BLaER1 treated with 17β-estradiol and CSF1 and Interleukin-3, amounts not matched to agents 10 nM and 100 nM (cell line): Measurements from ENCODE around the gene RBM19.

Experiments used
- H3K27ac ChIP-seq, 11 experiments: shearing (Covaris generic); formaldehyde crosslinking; 2 replicates each; pipeline ENCODE4 v1.8.1; 2022
- H3K27me3 ChIP-seq, 11 experiments: shearing (Covaris generic); formaldehyde crosslinking; 2 replicates each; pipeline ENCODE4 v1.8.1; 2022
- H3K36me3 ChIP-seq, 11 experiments: shearing (Covaris generic); formaldehyde crosslinking; 2 replicates each; pipeline ENCODE4 v1.8.1; 2022
- H3K4me1 ChIP-seq, 10 experiments: shearing (Covaris generic); formaldehyde crosslinking; 2 replicates each; pipeline ENCODE4 v1.8.1; 2022
- H3K4me2 ChIP-seq, 11 experiments: shearing (Covaris generic); formaldehyde crosslinking; 2 replicates each; pipeline ENCODE4 v1.8.1; 2022
- H3K4me3 ChIP-seq, 10 experiments: shearing (Covaris generic); formaldehyde crosslinking; 2 replicates each; pipeline ENCODE4 v1.8.1; 2022
- H3K9ac ChIP-seq, 11 experiments: shearing (Covaris generic); formaldehyde crosslinking; 2 replicates each; pipeline ENCODE4 v1.8.1; 2022
- H3K9me3 ChIP-seq, 11 experiments: shearing (Covaris generic); formaldehyde crosslinking; replicated peaks in 1 of 11; 2 replicates each; pipeline ENCODE4 v1.8.1; 2022
- H4K20me1 ChIP-seq, 11 experiments: shearing (Covaris generic); formaldehyde crosslinking; 2 replicates each; pipeline ENCODE4 v1.8.1; 2022
- Cebpa-rat ChIP-seq, 11 experiments: shearing (Covaris generic); IDR thresholded peaks; 2 replicates each; pipeline ENCODE4 v1.8.1; 2022

The RBM19 gene

GRCh38 chr12:113940357-113941207 is 25.5 kb downstream of the RBM19 start:
- Histone ChIP-seq H3K9ac (peak overlapping the region in 3 of 11 experiments; percentile 8 to 29 (median 13); a peak in 1 of 22 replicates), H3K36me3 (peaks cover 89 to 100% (median 97%) of the 10 kb centered on the region in 11 experiments), H3K4me3 (no peak overlapping the region), H3K9me3 (no peaks in the 10 kb centered on the region), H3K27me3 (no peaks in the 10 kb centered on the region), H4K20me1 (peaks cover 0 to 12% (median 0%) of the 10 kb centered on the region in 11 experiments; a peak in 4 of 22 replicates), H3K4me1 (peaks cover 3 to 16% (median 13%) of the 10 kb centered on the region in 10 experiments; a peak in 16 of 20 replicates), H3K27ac (no peak overlapping the region), H3K4me2 (peak overlapping the region in 7 of 11 experiments; percentile 9 to 69 (median 66); a peak in 12 of 22 replicates)
- no peak for TF ChIP-seq Cebpa-rat (IDR thresholded peaks at IDR 0.05)

- H3K9ac ChIP-seq = peak overlapping the region in 3 of 11 experiments; percentile 8 to 29 (median 13); a peak in 2 of 22 replicates
- H3K4me1 ChIP-seq = peaks cover 9 to 19% (median 14%) of the 10 kb centered on the region in 10 experiments; a peak in 16 of 20 replicates
- no peak overlapping the region for H3K4me3 ChIP-seq
- TF ChIP-seq Cebpa-rat (IDR thresholded peaks at IDR 0.05) = no peak
- no peaks in the 10 kb centered on the region for H3K27me3 ChIP-seq
- peaks cover 86 to 100% (median 97%) of the 10 kb centered on the region in 11 experiments for H3K36me3 ChIP-seq
- H3K9me3 ChIP-seq = no peaks in the 10 kb centered on the region
- H3K27ac ChIP-seq = 0 out of 22 replicates have a peak overlapping the region, but pooled peaks of 1 of the 11 experiments have one; percentile 3
- H4K20me1 ChIP-seq = peaks cover 0 to 12% (median 0%) of the 10 kb centered on the region in 11 experiments; a peak in 4 of 22 replicates
- H3K4me2 ChIP-seq = peak overlapping the region in 7 of 11 experiments; percentile 9 to 69 (median 66); a peak in 12 of 22 replicates
Measured at GRCh38 chr12:113939867-113940266, 26.3 kb downstream of the RBM19 start.

DNA sequence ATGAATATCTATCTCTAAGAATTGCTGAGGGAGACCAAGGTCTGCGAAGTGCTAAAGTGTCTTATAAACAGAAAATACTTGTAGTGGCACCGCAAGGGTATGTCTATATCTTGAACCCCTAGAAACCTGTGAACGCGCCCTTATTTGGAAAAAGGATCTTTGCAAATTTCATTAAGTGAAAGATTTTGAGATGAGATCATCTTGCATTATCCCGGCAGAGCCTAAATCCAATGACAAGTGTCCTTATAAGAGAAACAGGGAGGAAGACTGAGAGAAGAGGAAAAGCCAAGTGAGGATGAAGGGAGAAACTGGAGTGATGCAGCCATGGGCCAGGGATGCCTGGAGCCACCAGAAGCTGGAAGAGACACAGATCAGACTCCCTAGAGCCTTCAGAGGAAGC is 27.7 kb downstream of the RBM19 start:
- Histone ChIP-seq H4K20me1 (peaks cover 0 to 12% (median 0%) of the 10 kb centered on the region in 11 experiments; a peak in 3 of 22 replicates), H3K27me3 (no peaks in the 10 kb centered on the region), H3K27ac (no peak overlapping the region), H3K4me1 (peaks cover 9 to 24% (median 16%) of the 10 kb centered on the region in 10 experiments; a peak in 17 of 20 replicates), H3K9ac (no peak overlapping the region), H3K9me3 (no peaks in the 10 kb centered on the region), H3K36me3 (peaks cover 86 to 100% (median 97%) of the 10 kb centered on the region in 11 experiments), H3K4me3 (no peak overlapping the region), H3K4me2 (no peak overlapping the region)
- no peak for TF ChIP-seq Cebpa-rat (IDR thresholded peaks at IDR 0.05)

DNA sequence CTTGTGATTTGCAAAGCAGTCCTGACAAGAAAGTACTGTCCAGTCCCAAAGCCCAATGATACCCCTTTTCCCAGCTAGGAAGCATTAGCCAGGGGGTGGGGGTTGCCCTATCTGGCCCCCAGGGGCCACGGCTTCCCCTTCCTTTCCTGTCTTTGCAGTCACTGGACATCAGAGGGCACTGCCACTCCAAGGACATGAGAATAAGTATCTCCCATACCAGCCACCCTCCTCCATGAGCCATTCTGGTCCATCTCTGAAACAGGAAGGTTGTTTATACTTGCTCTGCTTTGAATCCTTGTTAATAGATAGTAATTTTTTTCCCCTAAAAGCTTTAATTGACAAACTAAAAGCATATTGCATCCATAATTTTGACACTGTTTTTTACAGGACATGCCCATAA is 29.7 kb downstream of the RBM19 start:
- Histone ChIP-seq H3K9me3 (no peaks in the 10 kb centered on the region), H3K4me2 (no peak overlapping the region), H3K36me3 (peaks cover 74 to 96% (median 91%) of the 10 kb centered on the region in 11 experiments), H3K27ac (no peak overlapping the region), H3K9ac (no peak overlapping the region), H3K4me1 (peaks cover 21 to 37% (median 27%) of the 10 kb centered on the region in 10 experiments), H3K4me3 (no peak overlapping the region), H4K20me1 (peaks cover 0 to 14% (median 0%) of the 10 kb centered on the region in 11 experiments; a peak in 2 of 22 replicates), H3K27me3 (no peaks in the 10 kb centered on the region)
- TF ChIP-seq Cebpa-rat (IDR thresholded peaks at IDR 0.05) = no peak

GRCh38 chr12:113935459-113935858 is 30.7 kb downstream of the RBM19 start:
- TF ChIP-seq Cebpa-rat (IDR thresholded peaks at IDR 0.05) = no peak
- Histone ChIP-seq H4K20me1 (peaks cover 0 to 19% (median 1%) of the 10 kb centered on the region in 11 experiments; a peak in 5 of 22 replicates), H3K9me3 (no peaks in the 10 kb centered on the region), H3K36me3 (peaks cover 71 to 96% (median 89%) of the 10 kb centered on the region in 11 experiments), H3K27ac (peak overlapping the region in 1 of 11 experiments; percentile 35; a peak in 1 of 22 replicates), H3K4me2 (peak overlapping the region in 1 of 11 experiments; percentile 21; a peak in 1 of 22 replicates), H3K27me3 (no peaks in the 10 kb centered on the region), H3K4me1 (peaks cover 17 to 33% (median 25%) of the 10 kb centered on the region in 10 experiments), H3K4me3 (no peak overlapping the region), H3K9ac (no peak overlapping the region; a peak in 2 of 22 replicates)

GRCh38 chr12:113934946-113935345 is 31.2 kb downstream of the RBM19 start:
- no peak for TF ChIP-seq Cebpa-rat (IDR thresholded peaks at IDR 0.05)
- no peaks in the 10 kb centered on the region for H3K9me3 ChIP-seq
- H3K27ac ChIP-seq = 0 out of 22 replicates have a peak overlapping the region, but pooled peaks of 1 of the 11 experiments have one; percentile 35
- peaks cover 14 to 32% (median 22%) of the 10 kb centered on the region in 10 experiments for H3K4me1 ChIP-seq
- no peak overlapping the region; a peak in 2 of 22 replicates for H3K9ac ChIP-seq
- H3K27me3 ChIP-seq = no peaks in the 10 kb centered on the region
- peaks cover 69 to 96% (median 89%) of the 10 kb centered on the region in 11 experiments for H3K36me3 ChIP-seq
- peak overlapping the region in 1 of 11 experiments; percentile 21; a peak in 1 of 22 replicates for H3K4me2 ChIP-seq
- peaks cover 0 to 19% (median 1%) of the 10 kb centered on the region in 11 experiments; a peak in 6 of 22 replicates for H4K20me1 ChIP-seq
- H3K4me3 ChIP-seq = no peak overlapping the region

DNA sequence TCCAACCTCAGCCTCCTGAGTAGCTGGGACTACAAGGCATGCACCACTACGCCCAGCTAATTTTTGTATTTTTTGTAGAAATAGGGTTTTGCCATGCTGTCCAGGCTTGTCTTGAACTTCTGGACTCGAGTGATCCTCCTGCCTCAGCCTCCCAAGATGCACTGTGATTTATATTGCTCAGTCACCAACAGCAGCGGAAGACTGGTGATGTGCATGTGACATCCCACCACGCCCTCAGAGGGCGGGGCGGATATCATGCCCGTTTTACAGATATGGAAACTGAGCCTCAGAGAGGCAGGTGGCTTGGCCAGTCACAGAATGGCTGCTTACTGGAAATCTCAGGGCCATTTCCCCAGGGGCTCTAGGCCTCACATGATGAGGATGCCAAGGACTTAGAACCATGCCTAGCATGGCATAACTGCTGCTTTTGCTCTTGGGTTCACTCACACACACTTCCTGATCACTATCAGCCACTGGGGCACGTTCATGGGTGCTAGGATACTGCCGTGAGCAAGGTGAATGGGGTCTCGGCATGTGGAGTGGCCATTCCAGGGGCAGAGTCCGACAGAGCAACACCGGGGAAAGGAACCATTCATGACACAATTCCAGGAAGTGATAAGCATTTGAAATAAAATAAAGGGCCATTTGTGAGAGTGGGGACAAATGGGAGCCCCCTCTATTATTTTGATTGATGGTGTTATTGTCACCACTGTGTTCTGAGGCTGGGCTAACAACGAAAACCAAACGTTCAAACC is 31.9 kb downstream of the RBM19 start:
- H3K27me3 ChIP-seq = no peaks in the 10 kb centered on the region
- H3K4me2 ChIP-seq = no peak overlapping the region
- no peak overlapping the region for H3K9ac ChIP-seq
- H3K9me3 ChIP-seq = no peaks in the 10 kb centered on the region
- peaks cover 0 to 19% (median 6%) of the 10 kb centered on the region in 11 experiments; a peak in 8 of 22 replicates for H4K20me1 ChIP-seq
- TF ChIP-seq Cebpa-rat (IDR thresholded peaks at IDR 0.05) = no peak
- H3K27ac ChIP-seq = no peak overlapping the region
- H3K36me3 ChIP-seq = peaks cover 63 to 95% (median 89%) of the 10 kb centered on the region in 11 experiments
- H3K4me3 ChIP-seq = no peak overlapping the region
- H3K4me1 ChIP-seq = peaks cover 17 to 36% (median 24%) of the 10 kb centered on the region in 10 experiments

- Histone ChIP-seq H3K9me3 (no peaks in the 10 kb centered on the region), H3K4me3 (no peak overlapping the region), H3K36me3 (peaks cover 53 to 95% (median 87%) of the 10 kb centered on the region in 11 experiments), H3K27me3 (no peaks in the 10 kb centered on the region), H3K4me1 (peaks cover 24 to 42% (median 30%) of the 10 kb centered on the region in 10 experiments), H3K27ac (no peak overlapping the region), H3K4me2 (peak overlapping the region in 5 of 11 experiments; percentile 7 to 56 (median 28); a peak in 5 of 22 replicates), H3K9ac (no peak overlapping the region), H4K20me1 (peaks cover 0 to 28% (median 6%) of the 10 kb centered on the region in 11 experiments; a peak in 8 of 22 replicates)
- TF ChIP-seq Cebpa-rat (IDR thresholded peaks at IDR 0.05) = no peak
Measured at GRCh38 chr12:113933201-113933786, 32.8 kb downstream of the RBM19 start.
